Measurements from ENCODE around the gene TAF11L8. TPM values are rescaled to one million over a fixed set of nuclear protein-coding genes. Genes with fewer than 3 reads are reported as not detected.

Gene TAF11L8
- total and polyA plus RNA-seq, 2 of the 8 experiments (the other 6 are each of a cell fraction or from before 2014, with no cell fraction given) = not detected

DNA sequence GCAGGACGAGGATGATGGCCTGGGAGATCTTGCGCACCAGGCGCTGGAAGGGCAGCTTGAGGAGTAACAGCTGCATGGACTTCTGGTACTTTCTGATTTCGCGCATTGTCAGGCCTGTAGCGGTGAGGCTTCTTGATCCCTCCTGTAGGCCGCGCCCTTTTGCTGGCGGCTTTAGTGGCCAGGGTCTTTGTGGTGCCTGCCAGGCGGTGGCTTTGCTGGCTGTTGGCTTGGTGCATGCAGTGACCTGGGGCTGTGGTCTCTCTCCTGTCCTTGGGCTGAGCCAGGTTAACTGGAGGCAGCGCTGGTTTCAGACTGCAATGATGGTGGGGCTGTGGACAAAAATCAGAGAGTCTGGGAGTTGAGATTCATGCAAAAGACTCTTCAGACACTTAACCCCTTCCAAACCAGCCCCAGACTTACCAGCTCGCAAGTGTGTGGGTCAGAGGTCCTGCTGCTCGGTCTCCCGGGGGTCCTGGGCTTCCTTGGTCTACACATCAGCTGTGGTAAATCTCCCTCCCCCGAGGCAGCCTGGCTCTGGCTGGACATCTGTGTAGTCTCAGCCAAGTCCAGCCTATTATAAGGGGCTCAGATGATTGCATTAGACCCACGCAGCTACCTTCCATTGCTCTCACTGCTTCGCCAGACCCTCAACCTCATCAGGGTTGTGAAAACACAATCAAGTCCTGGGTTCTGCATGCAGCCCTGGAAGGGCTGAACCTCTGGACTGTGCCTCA is 24.3 kb upstream of the TAF11L8 start:
- Histone ChIP-seq H3K4ac (replicated peaks; ENCODE audit: insufficient read length, low read depth, low read length) (no peak overlapping the region), H3K9ac (replicated peaks in 1 of 4; ENCODE audit: extremely low read depth in 1 of 4, low read depth in 3 of 4, low read length in 3 of 4) (no peak overlapping the region), H3K4me3 (ENCODE audit: extremely low read depth in 1 of 4, insufficient read depth in 2 of 4, low read depth in 3 of 4, low read length in 4 of 4) (no peak overlapping the region), H3K27me3 (replicated peaks in 1 of 4; ENCODE audit: control insufficient read depth in 3 of 4, extremely low read depth in 1 of 4, insufficient read depth in 3 of 4, low read length in 3 of 4) (no peaks in the 10 kb centered on the region), H3K79me2 (ENCODE audit: control insufficient read depth in 1 of 2, insufficient read depth in 2 of 2, low read length in 2 of 2) (no peaks in the 10 kb centered on the region), H4K91ac (replicated peaks; ENCODE audit: insufficient read length, low read length) (no peak overlapping the region), H2BK20ac (ENCODE audit: low read length) (no peak overlapping the region), H3K79me1 (ENCODE audit: low read depth, low read length) (no peaks in the 10 kb centered on the region), H4K5ac (ENCODE audit: insufficient read length, low read depth, low read length) (no peak overlapping the region), H2BK120ac (replicated peaks; ENCODE audit: low read depth, low read length) (no peak overlapping the region), H3K23ac (ENCODE audit: insufficient read length) (no peak overlapping the region), H3K14ac (ENCODE audit: insufficient read length) (no peak overlapping the region), H3K18ac (ENCODE audit: extremely low read depth, low read length) (no peak overlapping the region), H4K20me1 (replicated peaks in 1 of 2; ENCODE audit: control insufficient read depth in 1 of 2, insufficient read depth in 2 of 2, low read length in 2 of 2) (no peaks in the 10 kb centered on the region), H3K4me2 (ENCODE audit: insufficient read depth in 1 of 2, low read depth in 2 of 2, low read length in 2 of 2) (no peak overlapping the region), H4K8ac (ENCODE audit: extremely low read depth, insufficient read depth, low read length) (no peak overlapping the region), H3K4me1 (replicated peaks in 1 of 4; ENCODE audit: control insufficient read depth in 3 of 4, insufficient read depth in 4 of 4, low read length in 3 of 4) (no peaks in the 10 kb centered on the region), H3K36me3 (ENCODE audit: control insufficient read depth in 2 of 4, insufficient read depth in 4 of 4, low read length in 3 of 4) (no peaks in the 10 kb centered on the region), H3K23me2 (ENCODE audit: low read depth, low read length) (no peaks in the 10 kb centered on the region), H3K9me3 (ENCODE audit: insufficient read depth in 2 of 2, low read depth in 1 of 2, low read length in 1 of 2) (no peaks in the 10 kb centered on the region), H2AK5ac (ENCODE audit: low read depth, low read length) (no peak overlapping the region), H2BK15ac (ENCODE audit: low read length) (no peak overlapping the region), H3K56ac (replicated peaks; ENCODE audit: insufficient read length, low read depth, low read length) (no peak overlapping the region), H2AFZ (ENCODE audit: low read length) (no peak overlapping the region), H2BK12ac (ENCODE audit: low read depth, low read length) (no peak overlapping the region), H3K27ac (ENCODE audit: low read depth, low read length) (no peak overlapping the region), H2BK5ac (ENCODE audit: low read depth, low read length) (no peak overlapping the region)
- ChIA-PET CTCF (ENCODE audit: partially characterized antibody) (interaction anchor here (1.0 kb wide), 1 partner anchor 11 kb away, joined by 3 read pairs; the partner anchor contains the start of gene TAF11L11), POLR2A (ENCODE audit: partially characterized antibody) (no interaction called here)
- WGBS, 2 experiments (ENCODE audit: extremely low coverage in 1 of 2, insufficient coverage in 1 of 2, insufficient read length in 1 of 2, insufficient replicate concordance in 2 of 2, low coverage in 1 of 2, low lambda C conversion rate in 2 of 2, missing lambda C conversion rate in 1 of 2) = 92% methylated on average over 13 of the region's 17 CpGs; no CpG with 5 or more reads in 1 of the 2 experiments
- FAIRE-seq (no peak), DNase-seq (ENCODE audit: low read depth in 1 of 2, low spot score in 2 of 2) (no peak)
- TF ChIP-seq RAD21 (IDR thresholded peaks at IDR 0.05 in 1 of 2, conservative IDR thresholded peaks at IDR 0.05 in 1 of 2; ENCODE audit: low read depth in 2 of 2, low read length in 2 of 2) (peak in 1 of 2 experiments; percentile 0; a peak in 1 of 4 replicates), BRCA1 (IDR thresholded peaks at IDR 0.05; ENCODE audit: low read depth, low read length) (no peak)

Data from H1 (cell line).